A549 (cell line): ENCODE measurements around the gene SLIT1. TPM values are rescaled to one million over a fixed set of nuclear protein-coding genes. Genes with fewer than 3 reads are reported as not detected.

Experiments
- ATAC-seq, 2 experiments: fragments of 200-7000 bp in 1 of 2; fragments of >200 bp in 1 of 2; cut with Nextera tagmentation in 1 of 2; cut with Tn5 transposase in 1 of 2; 3 replicates each; pipeline versions ENCODE4 v1.8.0 to v1.9.1; 2018 to 2020; ENCODE audit warnings: mild to moderate bottlenecking in 1 of 2, moderate library complexity in 1 of 2
- CTCF ChIA-PET: fragments of 300-600 bp; sonication (Branson Sonifier 250); formaldehyde crosslinking; extraction: SDS; loops from one replicate; lab custom pipeline; 2021; ENCODE audit warnings: antibody characterized with exemption, inconsistent platforms; lab: Yijun Ruan, JAX
- POLR2A ChIA-PET: fragments of 350-600 bp; formaldehyde crosslinking; extraction: SDS; loops from one replicate; lab custom pipeline; 2021; ENCODE audit warnings: antibody characterized with exemption, inconsistent platforms; lab: Yijun Ruan, JAX
- DNase-seq, 2 experiments: peaks; one replicate each; pipeline versions ENCODE4 v3.0.0 to v3.0.0-alpha.2; 2011 to 2016; ENCODE audit warnings: low read depth in 1 of 2, low spot score in 1 of 2
- FAIRE-seq: peaks from 2 replicates; lab custom pipeline; 2011; peaks lifted over from hg19 to GRCh38; lab: Jason Lieb, UNC
- H3K27ac ChIP-seq, 2 experiments: fragments of >200 bp; sonication (Bioruptor Twin); formaldehyde crosslinking; 3 replicates each; pipeline ENCODE4 v1.5.1; 2016 to 2017
- H3K4me1 ChIP-seq: fragments of >200 bp; sonication (Bioruptor Twin); formaldehyde crosslinking; 3 replicates; pipeline ENCODE4 v1.6.1; 2016
- H3K4me2 ChIP-seq: fragments of >200 bp; sonication (Bioruptor Twin); formaldehyde crosslinking; 3 replicates; pipeline ENCODE4 v1.6.1; 2016
- H3K4me3 ChIP-seq: fragments of >200 bp; sonication (Bioruptor Twin); formaldehyde crosslinking; 3 replicates; pipeline ENCODE4 v1.5.1; 2016
- H3K9me3 ChIP-seq: fragments of >200 bp; sonication (Bioruptor Twin); formaldehyde crosslinking; 3 replicates; pipeline ENCODE4 v1.6.1; 2016
- BCL3 ChIP-seq: fragments of >200 bp; sonication (Bioruptor Twin); formaldehyde crosslinking; IDR thresholded peaks from 3 replicates; pipeline ENCODE4 v1.6.1; 2016
- CBX2 ChIP-seq: fragments of 200-600 bp; sonication (generic); IDR thresholded peaks from 2 replicates; pipeline ENCODE4 v1.6.1; 2016; ENCODE audit warnings: low read depth, mild to moderate bottlenecking, borderline replicate concordance
- CTCF ChIP-seq: fragments of >200 bp; sonication (Bioruptor Twin); formaldehyde crosslinking; IDR thresholded peaks from 3 replicates; pipeline ENCODE4 v1.5.1; 2016
- EHMT2 ChIP-seq: fragments of 200-600 bp; sonication (generic); IDR thresholded peaks from 2 replicates; pipeline ENCODE4 v1.6.1; 2016; ENCODE audit warnings: antibody characterized with exemption, low read depth, mild to moderate bottlenecking, moderate library complexity
- ELK1 ChIP-seq: fragments of 150-350 bp; IDR thresholded peaks from 2 replicates; pipeline ENCODE4 v1.6.1; 2014; ENCODE audit warnings: low read depth, mild to moderate bottlenecking, low read length
- EP300 ChIP-seq, 2 experiments: fragments of >200 bp; sonication (Bioruptor Twin); formaldehyde crosslinking; IDR thresholded peaks; 2 replicates in 1 of 2; 3 replicates in 1 of 2; pipeline ENCODE4 v1.6.1; 2016 to 2017
- HDAC2 ChIP-seq: fragments of 200-600 bp; sonication (generic); IDR thresholded peaks from 2 replicates; pipeline ENCODE4 v1.6.1; 2016
- HEYL ChIP-seq: fragments of 250-450 bp; sonication (Bioruptor Pico); IDR thresholded peaks from 2 replicates; pipeline ENCODE4 v1.8.0; 2021; ENCODE audit warnings: mild to moderate bottlenecking, moderate library complexity
- HMGXB4 ChIP-seq: fragments of 250-450 bp; sonication (Bioruptor Pico); IDR thresholded peaks from 2 replicates; pipeline ENCODE4 v1.5.0; 2021; ENCODE audit warnings: mild to moderate bottlenecking, moderate library complexity, borderline replicate concordance
- HOXA7 ChIP-seq: fragments of 250-450 bp; sonication (Bioruptor Pico); IDR thresholded peaks from 2 replicates; pipeline ENCODE4 v1.5.0; 2020; ENCODE audit warnings: mild to moderate bottlenecking, moderate library complexity
- MAFK ChIP-seq: fragments of 450-650 bp; IDR thresholded peaks from 2 replicates; pipeline ENCODE4 v1.6.1; 2014; ENCODE audit not compliant: partially characterized antibody
- MAX ChIP-seq: IDR thresholded peaks from 2 replicates; pipeline ENCODE4 v1.6.1; 2012
- MAZ ChIP-seq: fragments of 150-350 bp; IDR thresholded peaks from 2 replicates; pipeline ENCODE4 v1.6.1; 2014; ENCODE audit warnings: antibody characterized with exemption, low read depth, low read length, borderline replicate concordance
- MYC ChIP-seq: IDR thresholded peaks from 2 replicates; pipeline ENCODE4 v1.6.1; 2012; ENCODE audit warnings: mild to moderate bottlenecking, inconsistent platforms, low read length, improper control_type of control experiment, borderline replicate concordance
- NFE2L2 ChIP-seq: fragments of 150-350 bp; conservative IDR thresholded peaks from 2 replicates; pipeline ENCODE4 v1.6.1; 2014; ENCODE audit warnings: low read length
- NPAS2 ChIP-seq: fragments of 250-450 bp; sonication (Bioruptor Pico); IDR thresholded peaks from 2 replicates; pipeline ENCODE4 v1.8.0; 2022; ENCODE audit warnings: mild to moderate bottlenecking, moderate library complexity, borderline replicate concordance
- PHF8 ChIP-seq: fragments of 200-600 bp; sonication (generic); IDR thresholded peaks from 2 replicates; pipeline ENCODE4 v1.6.1; 2016; ENCODE audit warnings: low read depth, mild to moderate bottlenecking, antibody characterized with exemption, moderate library complexity, borderline replicate concordance
- POLR2AphosphoS2 ChIP-seq: conservative IDR thresholded peaks from 2 replicates; pipeline ENCODE4 v1.6.1; 2012; ENCODE audit warnings: low read length, improper control_type of control experiment, inconsistent platforms
- REST ChIP-seq: fragments of 200-600 bp; sonication (generic); IDR thresholded peaks from 2 replicates; pipeline ENCODE4 v1.6.1; 2016; ENCODE audit warnings: antibody characterized with exemption, mild to moderate bottlenecking, moderate library complexity
- RNF2 ChIP-seq: fragments of 200-600 bp; sonication (generic); IDR thresholded peaks from 2 replicates; pipeline ENCODE4 v1.6.1; 2016; ENCODE audit warnings: low read depth, mild to moderate bottlenecking, antibody characterized with exemption, moderate library complexity, borderline replicate concordance
- SMC3 ChIP-seq: fragments of >200 bp; sonication (Bioruptor Twin); formaldehyde crosslinking; IDR thresholded peaks from 3 replicates; pipeline ENCODE4 v1.6.1; 2018; ENCODE audit warnings: inconsistent platforms
- TP53 ChIP-seq: fragments of 250-450 bp; sonication (Bioruptor Pico); IDR thresholded peaks from 2 replicates; pipeline ENCODE4 v1.5.0; 2021; ENCODE audit warnings: mild to moderate bottlenecking, moderate library complexity
- ZC3H11A ChIP-seq: fragments of 450-650 bp; IDR thresholded peaks from 2 replicates; pipeline ENCODE4 v1.6.1; 2014; ENCODE audit warnings: antibody characterized with exemption, mild to moderate bottlenecking
- ZNF302 ChIP-seq: fragments of 250-450 bp; sonication (Bioruptor Pico); IDR thresholded peaks from 2 replicates; pipeline ENCODE4 v1.9.0; 2021; ENCODE audit warnings: inconsistent platforms, mild to moderate bottlenecking, moderate library complexity
- WGBS: methylation state at CpG from one replicate; pipeline ENCODE4 v1.1.6; 2017; ENCODE audit errors: missing lambda C conversion rate; 5-methylcytosine and 5-hydroxymethylcytosine counted together
- polyA plus RNA-seq, 4 experiments: library from polyadenylated mRNA; depleted of rRNA in 3 of 4; stranded (reverse); fragments of >200 nt; fragmentation: RNase III in 1 of 4; extraction: RNeasy Plus Mini Kit Qiagen cat#74134 plus additional on column Dnase treatment in 1 of 4; gene quantifications; 2 replicates in 3 of 4; 3 replicates in 1 of 4; pipeline ENCODE4 v1.2.3, GENCODE V29; 2011 to 2017

The SLIT1 gene
- polyA plus RNA-seq, 2 of the 4 experiments (the other 2 are of a cell fraction), result 0.05 to 0.09 TPM

GRCh38 chr10:97131666-97132065, 54.1 kb downstream of the SLIT1 start:
- no peak for FAIRE-seq
- CTCF ChIA-PET, result interaction anchor here (1.0 to 2.1 kb wide), 5 partner anchors 14 to 103 kb away, joined by 3 to 10 read pairs (median 4); no protein-coding TSS in a partner anchor
- H3K4me2 ChIP-seq, result no peak overlapping the region
- POLR2A ChIA-PET, result no interaction called here
- TF ChIP-seq NFE2L2 (no peak), HEYL (CRISPR knock-in tag) (no peak), HDAC2 (no peak), MYC (no peak)
- TF ChIP-seq, all 56 proteins: peak for 0
- no peak for DNase-seq
- 54% methylated on average over 9 of the region's 9 CpGs for WGBS
- Histone ChIP-seq H3K9me3 (no peaks in the 10 kb centered on the region), H3K4me3 (no peak overlapping the region), H3K4me1 (no peaks in the 10 kb centered on the region), H3K27ac (no peak overlapping the region)
- no peak for ATAC-seq

- H3K27ac ChIP-seq, result no peak overlapping the region
- H3K4me3 ChIP-seq, result no peak overlapping the region
- FAIRE-seq (no peak), DNase-seq (no peak), ATAC-seq (no peak)
- TF ChIP-seq HMGXB4 (CRISPR knock-in tag), result no peak
- TF ChIP-seq BCL3, result no peak
- no peak for TF ChIP-seq SMC3
- no peak for TF ChIP-seq POLR2AphosphoS2
- no peak for TF ChIP-seq MAZ
- no peak for TF ChIP-seq EHMT2
- no peak for TF ChIP-seq ZC3H11A
- no peak for TF ChIP-seq HOXA7 (CRISPR knock-in tag)
- no peak for TF ChIP-seq TP53 (CRISPR knock-in tag)
- no peak for TF ChIP-seq ELK1
- TF ChIP-seq NPAS2 (CRISPR knock-in tag), result no peak
- no peak for TF ChIP-seq CBX2
- no peak for TF ChIP-seq PHF8
- TF ChIP-seq MAFK, result no peak
- no peak for TF ChIP-seq REST
- no peak for TF ChIP-seq RNF2
- TF ChIP-seq EP300 (IDR thresholded peaks at IDR 0.05), result no peak
- TF ChIP-seq ZNF302 (CRISPR knock-in tag), result no peak
- no peak for TF ChIP-seq CTCF
- TF ChIP-seq MAX, result no peak
- POLR2A ChIA-PET, result no interaction called here
- 71% methylated on average over 7 of the region's 8 CpGs for WGBS
- no peak overlapping the region for H3K4me2 ChIP-seq
- H3K4me1 ChIP-seq, result no peaks in the 10 kb centered on the region
- CTCF ChIA-PET, result interaction anchor here (1.0 to 1.3 kb wide), 3 partner anchors 58 to 65 kb away, joined by 3 to 5 read pairs (median 4); no protein-coding TSS in a partner anchor
- no peaks in the 10 kb centered on the region for H3K9me3 ChIP-seq
These were observed 54.6 kb downstream of the SLIT1 start for GRCh38 chr10:97131181-97131628.
